ENCODE data around the gene ARRB1. TPM values are rescaled to one million over a fixed set of nuclear protein-coding genes. Genes with fewer than 3 reads are reported as not detected.

ARRB1 gene
- total RNA-seq, 2 donors from 2014 or later: 16.7 to 18.3 TPM

DNA sequence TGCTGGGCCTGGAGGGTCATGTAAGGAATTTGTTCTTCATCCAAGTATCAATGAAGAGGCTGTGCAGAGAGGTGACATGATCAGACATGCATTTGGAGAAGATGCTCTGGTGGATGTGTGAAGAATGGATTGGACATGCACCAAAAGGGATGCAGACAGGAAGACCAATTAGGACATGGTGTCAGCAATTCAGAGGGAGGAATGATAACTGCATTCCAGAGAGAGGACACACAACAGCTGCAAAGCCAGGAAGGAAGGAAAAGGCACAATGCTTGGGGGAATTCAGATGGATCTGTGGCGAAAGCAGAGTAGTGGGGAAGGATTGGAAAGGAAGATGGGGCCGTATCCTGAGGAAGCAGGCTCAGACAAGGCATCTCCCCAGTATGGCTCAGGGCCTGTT is 5.2 kb upstream of the ARRB1 start:
- peaks cover 0 to 3% of the 10 kb centered on the region in 2 donors for H3K36me3 Mint-ChIP-seq (ENCODE audit: insufficient read depth in 2 of 2)
- no peak for DNase-seq
- peaks cover 15% of the 10 kb centered on the region for H3K4me1 Mint-ChIP-seq (ENCODE audit: low read depth)
- H3K9me3 Mint-ChIP-seq: no peaks in the 10 kb centered on the region
- no peak overlapping the region for H3K27ac Mint-ChIP-seq
- no peak for ATAC-seq (replicated peaks in 1 of 2)
- H3K27me3 Mint-ChIP-seq (ENCODE audit: low read depth): no peaks in the 10 kb centered on the region
- no peak overlapping the region for H3K4me3 Mint-ChIP-seq

DNA sequence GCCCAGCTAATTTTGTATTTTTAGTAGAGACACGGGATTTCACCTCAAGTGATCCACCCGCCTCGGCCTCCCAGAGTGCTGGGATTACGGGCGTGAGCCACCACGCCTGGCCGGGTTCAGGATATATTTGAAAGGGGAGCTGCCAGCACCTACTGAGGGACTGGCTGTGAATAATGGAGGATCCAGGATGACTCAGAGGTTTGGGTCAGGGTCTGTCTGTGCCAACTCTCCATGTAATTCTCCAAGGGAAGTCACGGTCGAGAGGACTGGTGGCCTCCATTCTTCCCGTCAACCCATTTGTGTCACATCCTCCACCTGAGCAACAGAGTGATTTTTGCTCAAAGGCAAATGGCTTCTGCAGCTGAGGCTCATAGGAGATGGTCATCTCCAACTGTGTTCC is 3.6 kb upstream of the ARRB1 start:
- Mint-ChIP-seq H3K9me3 (no peaks in the 10 kb centered on the region), H3K4me1 (ENCODE audit: low read depth) (peaks cover 26% of the 10 kb centered on the region), H3K27me3 (ENCODE audit: low read depth) (no peaks in the 10 kb centered on the region), H3K27ac (no peak overlapping the region), H3K4me3 (no peak overlapping the region), H3K36me3 (ENCODE audit: insufficient read depth in 2 of 2) (peaks cover 0 to 6% of the 10 kb centered on the region in 2 donors)
- no peak for DNase-seq
- no peak for ATAC-seq (replicated peaks in 1 of 2)

DNA sequence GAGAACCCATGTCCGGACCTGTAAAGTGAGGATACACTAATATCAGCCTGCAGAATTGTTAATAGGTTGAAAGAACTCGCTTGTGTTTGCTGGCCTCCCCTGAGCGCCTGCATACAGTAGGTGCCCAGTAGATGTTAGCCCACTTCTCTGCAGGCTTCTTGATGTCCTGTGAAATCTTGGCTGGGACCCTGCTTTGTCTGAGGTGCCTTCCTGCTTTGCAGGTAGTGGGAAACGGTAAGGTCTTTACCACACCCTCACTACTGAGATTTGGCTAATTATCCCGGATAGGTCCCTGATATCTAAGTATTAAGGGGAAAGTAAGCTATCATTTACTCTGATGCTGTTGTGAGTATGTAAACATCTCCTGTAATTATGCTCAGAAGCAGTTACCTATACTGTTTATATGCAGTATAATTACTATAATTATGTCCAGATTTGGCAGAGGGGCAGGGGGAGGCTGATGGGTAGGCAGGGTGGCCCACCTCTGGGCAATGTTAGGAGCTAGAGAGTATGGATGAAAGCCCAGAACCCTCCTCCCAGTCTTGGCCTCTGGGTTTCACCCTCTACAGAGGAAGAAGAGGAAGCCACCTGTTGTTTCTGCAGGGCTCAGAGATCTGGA is 1.2 kb upstream of the ARRB1 start:
- H3K27ac Mint-ChIP-seq: no peak overlapping the region
- no peak for DNase-seq
- H3K9me3 Mint-ChIP-seq: no peaks in the 10 kb centered on the region
- H3K4me1 Mint-ChIP-seq (ENCODE audit: low read depth): peaks cover 40% of the 10 kb centered on the region
- H3K36me3 Mint-ChIP-seq (ENCODE audit: insufficient read depth in 2 of 2): peaks cover 0 to 6% of the 10 kb centered on the region in 2 donors
- no peaks in the 10 kb centered on the region for H3K27me3 Mint-ChIP-seq (ENCODE audit: low read depth)
- peak overlapping the region; percentile 81 to 82 for H3K4me3 Mint-ChIP-seq
- no peak for ATAC-seq (replicated peaks in 1 of 2)

DNA sequence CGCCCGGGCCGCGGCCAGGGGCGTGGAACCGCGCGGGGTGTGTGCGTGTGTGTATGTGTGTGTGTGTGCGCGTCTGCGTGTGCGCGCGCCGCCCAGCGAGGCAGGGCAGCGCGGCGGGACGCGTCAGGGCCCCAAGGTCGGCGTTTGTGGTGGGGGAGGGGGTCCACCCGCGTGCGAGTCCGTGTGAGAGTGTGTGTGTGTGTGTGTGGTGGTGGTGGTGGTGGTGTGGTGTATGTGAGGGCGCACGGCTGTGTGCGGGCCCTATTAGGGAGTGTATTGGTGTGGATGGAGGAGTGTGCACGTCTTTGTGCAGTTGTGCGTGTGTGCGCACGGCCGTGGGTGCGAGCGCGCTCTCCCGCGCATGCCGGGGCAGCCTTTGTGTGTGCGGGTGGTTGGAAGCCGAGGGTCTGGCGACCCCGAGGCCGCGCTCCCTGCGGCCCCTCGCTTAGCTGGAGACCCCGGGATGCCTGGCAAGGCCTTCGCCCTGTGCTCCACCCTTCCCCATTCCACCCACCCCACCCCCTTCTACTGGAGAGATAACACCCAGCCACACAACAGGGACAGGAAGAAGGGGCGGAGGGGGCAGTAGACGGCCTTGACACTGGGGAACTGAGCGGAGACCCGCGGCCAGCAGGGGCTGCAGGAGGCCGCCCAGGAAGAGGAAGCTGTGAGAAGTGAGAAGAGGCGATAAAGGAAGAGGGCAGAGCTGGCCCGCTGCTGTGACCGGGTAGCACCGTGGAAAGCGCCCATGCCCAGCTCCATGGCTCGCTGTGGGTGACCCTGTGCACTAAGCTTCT is 528 bp upstream of the ARRB1 start:
- H3K27ac Mint-ChIP-seq: peak overlapping the region; percentile 87
- H3K4me3 Mint-ChIP-seq: peak overlapping the region; percentile 81 to 82
- no peaks in the 10 kb centered on the region for H3K27me3 Mint-ChIP-seq (ENCODE audit: low read depth)
- DNase-seq (peak; percentile 60 to 61), ATAC-seq (replicated peaks in 1 of 2) (peak; percentile 77)
- peaks cover 41% of the 10 kb centered on the region for H3K4me1 Mint-ChIP-seq (ENCODE audit: low read depth)
- H3K36me3 Mint-ChIP-seq (ENCODE audit: insufficient read depth in 2 of 2): peaks cover 0 to 6% of the 10 kb centered on the region in 2 donors
- no peaks in the 10 kb centered on the region for H3K9me3 Mint-ChIP-seq

DNA sequence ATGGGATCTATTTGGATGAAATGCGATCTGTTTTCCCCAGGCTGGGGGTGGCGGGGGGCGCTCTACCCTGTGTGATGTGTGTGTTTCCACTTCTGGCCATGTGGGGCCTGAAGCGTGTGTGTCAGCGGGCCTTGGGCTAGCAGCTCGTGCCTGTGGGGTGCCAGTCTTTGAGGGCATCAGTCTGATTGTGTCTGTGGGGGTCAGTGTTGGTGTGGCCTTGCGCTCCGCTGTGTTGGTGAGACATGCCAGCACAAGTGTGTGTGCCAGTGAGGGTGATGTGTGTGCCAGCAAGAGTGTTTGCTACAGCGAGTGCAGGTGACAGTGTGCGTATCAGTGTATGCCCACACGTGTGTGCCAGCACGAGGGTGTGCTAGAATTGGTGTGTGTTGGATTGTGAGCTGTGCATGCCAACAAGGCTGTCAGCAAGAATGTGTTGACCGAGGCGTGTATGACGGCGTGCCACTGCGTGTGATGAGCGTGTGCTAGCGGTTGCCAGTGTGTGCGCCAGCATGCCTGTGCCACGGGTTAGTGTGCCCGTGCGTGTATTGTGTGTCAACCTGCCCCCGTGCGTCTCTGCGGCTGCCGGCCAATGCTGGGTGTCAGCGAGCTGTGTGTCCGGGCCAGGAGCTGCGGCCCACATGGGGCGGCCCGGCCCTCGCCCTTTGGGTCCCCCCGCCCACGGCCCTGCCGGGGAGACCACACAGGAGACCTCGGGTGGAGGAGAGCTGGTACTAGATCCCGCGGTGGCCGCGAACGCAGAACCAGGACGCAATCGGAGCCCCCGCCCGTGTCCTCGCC is 519 bp downstream of the ARRB1 start:
- ATAC-seq (replicated peaks in 1 of 2): peak; percentile 30 to 43
- peaks cover 46% of the 10 kb centered on the region for H3K4me1 Mint-ChIP-seq (ENCODE audit: low read depth)

DNA sequence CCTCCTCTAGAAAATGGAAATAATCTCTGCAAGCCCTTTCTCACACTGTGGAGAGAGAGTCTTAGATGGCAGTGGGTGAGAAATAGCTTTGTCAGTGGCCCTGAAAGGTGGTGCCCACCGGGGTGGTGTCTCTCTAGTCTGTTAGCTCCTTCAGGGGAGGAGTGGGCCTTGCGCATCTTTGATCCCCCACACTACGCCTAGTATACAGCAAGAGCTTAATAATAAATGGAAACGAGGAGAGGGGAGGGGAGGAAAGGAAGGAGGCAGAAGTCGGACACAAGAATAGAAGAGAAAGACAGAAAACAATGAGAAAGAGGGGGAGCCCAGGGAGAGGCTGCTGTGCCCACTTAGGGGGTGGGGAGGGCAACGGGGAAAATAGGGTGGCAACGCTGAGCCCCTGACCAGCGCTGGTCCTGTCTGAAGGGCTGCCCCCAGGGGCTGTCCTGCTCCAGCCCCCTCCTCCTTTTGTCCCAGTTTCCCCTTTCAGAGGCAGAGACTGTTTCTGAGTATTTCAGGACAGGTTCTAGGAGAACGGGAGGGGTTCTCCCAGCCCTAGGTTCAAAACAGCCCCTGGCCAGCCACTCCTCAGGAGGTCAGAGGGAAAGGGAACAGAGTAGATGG is 1.2 kb downstream of the ARRB1 start:
- Mint-ChIP-seq H3K4me1 (ENCODE audit: low read depth) (peaks cover 53% of the 10 kb centered on the region), H3K9me3 (no peaks in the 10 kb centered on the region), H3K4me3 (peak overlapping the region; percentile 81 to 82), H3K36me3 (ENCODE audit: insufficient read depth in 2 of 2) (peaks cover 0 to 6% of the 10 kb centered on the region in 2 donors), H3K27ac (peak overlapping the region; percentile 82), H3K27me3 (ENCODE audit: low read depth) (no peaks in the 10 kb centered on the region)
- ATAC-seq (replicated peaks in 1 of 2) (no peak), DNase-seq (no peak)

More for the DNA sequence above, 519 bp downstream of the ARRB1 start:
- no peaks in the 10 kb centered on the region for H3K27me3 Mint-ChIP-seq (ENCODE audit: low read depth)
- peak; percentile 47 to 51 for DNase-seq
- peaks cover 0 to 6% of the 10 kb centered on the region in 2 donors for H3K36me3 Mint-ChIP-seq (ENCODE audit: insufficient read depth in 2 of 2)
- no peaks in the 10 kb centered on the region for H3K9me3 Mint-ChIP-seq
- H3K4me3 Mint-ChIP-seq: peak overlapping the region; percentile 81 to 82
- peak overlapping the region; percentile 82 for H3K27ac Mint-ChIP-seq

DNA sequence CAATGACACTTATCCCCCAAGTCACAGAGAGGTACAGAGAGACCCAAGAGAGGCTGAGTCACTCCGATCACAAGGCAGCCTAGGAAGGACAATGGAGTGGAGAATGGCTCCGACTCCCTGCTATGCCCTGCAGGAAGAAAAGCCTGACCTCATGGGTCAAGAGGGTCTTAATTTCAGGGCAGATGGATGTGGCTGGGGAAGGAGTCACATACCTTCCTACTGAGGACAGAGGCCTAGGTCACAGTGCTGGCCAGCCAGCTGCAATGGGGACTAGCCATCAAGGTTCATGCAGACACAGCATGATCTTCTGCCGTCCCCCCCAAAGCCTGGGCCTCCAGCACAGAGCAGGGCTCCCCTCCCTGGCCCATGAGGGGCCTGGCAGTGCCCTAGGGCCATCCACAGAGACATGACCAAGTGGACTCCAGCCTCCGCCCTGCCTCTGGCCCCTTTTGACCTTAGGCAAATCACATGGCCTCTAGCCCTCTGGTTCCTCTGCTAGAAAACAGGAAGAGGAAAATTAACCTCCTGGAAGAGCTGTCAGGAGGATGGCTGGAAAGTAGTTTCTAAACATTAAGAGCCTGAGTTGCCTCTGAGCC is 1.8 kb downstream of the ARRB1 start:
- ATAC-seq (replicated peaks in 1 of 2) (no peak), DNase-seq (no peak)
- peak overlapping the region; percentile 15 for H3K27ac Mint-ChIP-seq
- no peaks in the 10 kb centered on the region for H3K9me3 Mint-ChIP-seq
- H3K4me3 Mint-ChIP-seq: peak overlapping the region; percentile 59 to 82
- H3K4me1 Mint-ChIP-seq (ENCODE audit: low read depth): peaks cover 55% of the 10 kb centered on the region
- H3K36me3 Mint-ChIP-seq (ENCODE audit: insufficient read depth in 2 of 2): peaks cover 0 to 6% of the 10 kb centered on the region in 2 donors
- no peaks in the 10 kb centered on the region for H3K27me3 Mint-ChIP-seq (ENCODE audit: low read depth)

DNA sequence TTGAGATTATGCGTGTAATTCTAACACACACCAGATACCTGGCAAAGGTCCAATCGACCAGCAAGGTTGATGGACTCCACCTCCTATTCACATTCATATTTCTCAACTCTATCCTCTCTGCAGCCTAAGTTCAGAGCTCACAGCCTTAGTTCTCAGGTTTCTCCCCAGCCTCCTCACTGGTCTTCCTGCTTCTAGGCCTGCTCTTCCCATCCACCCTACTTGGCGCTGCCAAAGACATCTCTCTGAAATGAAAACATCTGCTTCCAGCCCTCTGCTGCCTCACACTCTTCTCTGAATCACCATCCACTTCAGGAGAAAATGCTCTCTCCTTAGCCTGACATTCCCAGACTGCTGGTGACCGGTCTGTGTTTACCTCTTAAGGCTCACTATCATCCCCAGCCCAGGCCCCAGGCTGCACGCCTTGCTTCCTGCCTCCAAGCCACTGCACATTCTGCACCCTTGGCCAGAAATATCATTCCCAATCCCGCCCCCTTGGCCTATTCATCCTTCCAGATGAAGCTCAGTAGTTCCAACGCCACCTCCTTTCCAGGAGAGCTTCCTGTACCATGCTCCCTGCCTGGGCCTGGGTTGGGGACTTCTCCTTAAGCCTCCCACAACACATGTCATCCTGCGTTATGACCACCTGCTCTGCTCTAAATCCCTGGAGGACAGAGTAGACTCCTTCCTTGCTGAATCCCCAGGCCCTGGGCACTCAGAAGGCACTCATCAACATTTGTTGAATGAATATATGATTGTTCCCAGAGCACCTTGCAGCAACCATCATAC is 3.5 kb downstream of the ARRB1 start:
- Mint-ChIP-seq H3K9me3 (no peaks in the 10 kb centered on the region), H3K4me1 (ENCODE audit: low read depth) (peaks cover 63% of the 10 kb centered on the region), H3K27me3 (ENCODE audit: low read depth) (no peaks in the 10 kb centered on the region), H3K27ac (peak overlapping the region; percentile 70), H3K4me3 (no peak overlapping the region), H3K36me3 (ENCODE audit: insufficient read depth in 2 of 2) (peaks cover 0 to 6% of the 10 kb centered on the region in 2 donors)
- ATAC-seq (replicated peaks in 1 of 2) (no peak), DNase-seq (no peak)

DNA sequence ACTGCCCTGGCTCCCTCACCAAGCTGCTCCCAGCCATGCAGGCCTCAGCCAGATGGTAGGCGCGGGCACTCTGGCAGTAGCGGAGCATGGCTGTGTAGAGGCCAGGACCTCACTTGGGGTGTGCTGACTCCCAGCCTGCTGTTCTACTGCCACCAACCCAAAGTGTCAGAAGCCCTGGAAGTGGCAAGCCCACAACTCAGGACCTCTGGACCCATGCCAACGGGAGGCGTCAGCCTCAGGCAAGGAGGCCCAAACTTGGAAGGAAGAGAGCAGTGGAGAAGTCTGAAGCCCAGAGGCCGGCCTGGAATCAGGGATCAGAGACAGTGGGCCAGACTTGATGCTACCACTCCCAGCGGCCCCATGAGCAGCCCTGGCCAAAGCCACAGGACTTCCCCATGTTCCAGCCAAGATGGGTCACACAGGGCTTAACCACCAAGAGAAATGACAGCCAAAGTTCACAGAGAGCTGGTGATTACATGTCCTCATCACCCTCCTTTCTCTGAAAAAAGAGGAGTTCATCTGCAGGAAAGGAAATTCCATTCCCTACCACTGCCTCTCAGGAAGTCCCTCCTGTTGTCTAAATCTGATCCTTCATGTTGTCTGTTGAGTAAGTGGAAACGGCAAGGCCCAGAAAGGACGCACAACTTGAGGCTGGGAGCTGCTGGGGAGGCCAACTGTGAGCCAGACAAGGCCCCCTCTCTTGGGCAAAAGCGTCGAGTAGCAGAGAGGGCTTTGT is 4.4 kb downstream of the ARRB1 start:
- no peak for ATAC-seq (replicated peaks in 1 of 2)
- Mint-ChIP-seq H3K36me3 (ENCODE audit: insufficient read depth in 2 of 2) (peaks cover 0 to 6% of the 10 kb centered on the region in 2 donors), H3K4me1 (ENCODE audit: low read depth) (peaks cover 65% of the 10 kb centered on the region), H3K9me3 (no peaks in the 10 kb centered on the region), H3K27ac (peak overlapping the region; percentile 4), H3K4me3 (no peak overlapping the region), H3K27me3 (ENCODE audit: low read depth) (no peaks in the 10 kb centered on the region)
- no peak for DNase-seq

DNA sequence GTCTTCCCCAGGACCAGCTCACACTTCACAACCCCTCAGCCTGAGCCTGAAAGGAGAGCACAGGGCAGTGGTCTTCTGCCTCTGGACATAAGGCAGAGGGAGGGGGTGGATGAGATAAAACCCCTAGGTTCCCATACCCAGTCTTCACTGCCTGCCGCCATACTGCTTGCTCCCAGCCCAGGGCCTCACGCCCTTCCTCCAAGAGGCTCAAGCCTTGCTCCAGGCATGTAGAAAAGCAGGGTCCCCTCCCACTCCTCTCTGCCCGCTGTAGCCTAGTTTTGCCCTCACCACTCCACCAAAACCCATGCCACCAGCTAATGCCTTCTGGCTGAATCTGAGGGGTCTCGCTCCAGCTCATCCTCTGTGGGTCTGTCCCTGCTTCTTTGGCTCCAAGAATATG is 5.2 kb downstream of the ARRB1 start:
- no peaks in the 10 kb centered on the region for H3K27me3 Mint-ChIP-seq (ENCODE audit: low read depth)
- ATAC-seq (replicated peaks in 1 of 2) (no peak), DNase-seq (no peak)
- H3K4me3 Mint-ChIP-seq: peak overlapping the region in 1 of 2 donors; percentile 9
- peaks cover 0 to 4% of the 10 kb centered on the region in 2 donors for H3K36me3 Mint-ChIP-seq (ENCODE audit: insufficient read depth in 2 of 2)
- H3K9me3 Mint-ChIP-seq: no peaks in the 10 kb centered on the region
- peaks cover 73% of the 10 kb centered on the region for H3K4me1 Mint-ChIP-seq (ENCODE audit: low read depth)
- H3K27ac Mint-ChIP-seq: peak overlapping the region; percentile 4

DNA sequence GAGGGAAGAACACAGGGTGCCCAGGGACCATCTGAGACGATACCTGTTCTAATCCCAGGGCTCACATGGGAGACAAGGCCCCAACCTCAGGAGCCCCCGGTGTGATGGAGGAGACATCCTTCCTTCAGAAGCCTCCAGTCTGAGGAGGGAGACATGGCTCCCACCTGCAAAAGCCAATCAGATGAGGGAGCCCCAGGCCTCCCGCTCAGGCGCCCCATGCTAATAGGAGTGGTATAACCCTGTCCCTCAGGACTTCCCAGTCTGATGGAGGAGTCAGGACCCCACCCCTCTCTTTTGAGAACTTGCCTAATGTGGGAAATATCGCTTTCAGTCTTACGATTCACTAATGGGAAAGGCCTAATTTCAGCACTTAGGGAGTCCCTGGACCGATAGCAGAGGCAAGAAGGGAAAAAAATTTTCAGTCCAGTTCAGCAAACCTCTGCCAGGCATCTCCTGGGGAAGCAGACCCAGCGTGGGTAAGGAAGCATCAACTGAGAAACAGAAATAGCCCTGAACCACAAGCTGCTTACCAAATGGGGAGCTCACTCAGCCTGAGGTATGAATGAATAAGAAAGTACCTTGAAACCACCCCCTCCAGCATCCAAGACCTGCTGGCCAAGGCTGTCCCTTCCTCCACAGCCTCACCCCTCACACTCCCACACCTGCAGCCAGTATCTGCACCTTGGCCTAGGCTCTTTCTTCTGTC is 5.9 kb downstream of the ARRB1 start:
- DNase-seq (peak in 1 of 2 donors; percentile 17), ATAC-seq (replicated peaks in 1 of 2) (peak; percentile 42 to 53)
- H3K27ac Mint-ChIP-seq: peak overlapping the region; percentile 30
- H3K36me3 Mint-ChIP-seq (ENCODE audit: insufficient read depth in 2 of 2): no peaks in the 10 kb centered on the region
- peak overlapping the region in 1 of 2 donors; percentile 9 for H3K4me3 Mint-ChIP-seq
- H3K9me3 Mint-ChIP-seq: no peaks in the 10 kb centered on the region
- H3K27me3 Mint-ChIP-seq (ENCODE audit: low read depth): no peaks in the 10 kb centered on the region
- H3K4me1 Mint-ChIP-seq (ENCODE audit: low read depth): peaks cover 75% of the 10 kb centered on the region
